ENCODE results near the gene MICAL2. TPM values are rescaled to one million over a fixed set of nuclear protein-coding genes. Genes with fewer than 3 reads are reported as not detected.
A peak's percentile ranks its signal among the peaks of the same experiment; 100 is the strongest.

The MICAL2 gene
- polyA plus RNA-seq, 4 donors: 15.9 to 41.1 (median 25.6) TPM

- DNase-seq (peak; percentile 49 to 76), FAIRE-seq (no peak)
- peaks cover 0 to 7% (median 0%) of the 10 kb centered on the region in 3 donors for H3K36me3 ChIP-seq (ENCODE audit: control insufficient read depth in 3 of 3, insufficient read depth in 2 of 3, low read depth in 1 of 3, low read length in 3 of 3)
- H3K27me3 ChIP-seq (ENCODE audit: control insufficient read depth in 3 of 3, insufficient read depth in 3 of 3, low read length in 3 of 3): no peaks in the 10 kb centered on the region
- 13 to 62% (median 37%) methylated on average over 5 of the region's 5 CpGs for WGBS, 3 donors
- H3K4me1 ChIP-seq (ENCODE audit: control insufficient read depth in 3 of 3, insufficient read depth in 2 of 3, low read depth in 1 of 3, low read length in 2 of 3): peaks cover 3 to 26% (median 5%) of the 10 kb centered on the region in 3 donors
- no peak overlapping the region for H3K4me3 ChIP-seq (ENCODE audit: low read depth in 1 of 3, low read length in 3 of 3)
- H3K27ac ChIP-seq (ENCODE audit: low read depth in 1 of 3, low read length in 2 of 3): peak overlapping the region; percentile 33 to 38 (median 34)
- H3K9me3 ChIP-seq (ENCODE audit: control insufficient read depth in 2 of 2, insufficient read depth in 1 of 2, low read depth in 1 of 2, low read length in 1 of 2): no peaks in the 10 kb centered on the region
These were observed 68.6 kb downstream of the MICAL2 start for GRCh38 chr11:12179019-12179418.

GRCh38 chr11:12179531-12179930 lies 69.1 kb downstream of the MICAL2 start:
- no peak for FAIRE-seq
- Histone ChIP-seq H3K4me3 (ENCODE audit: low read depth in 1 of 3, low read length in 3 of 3) (no peak overlapping the region), H3K9me3 (ENCODE audit: control insufficient read depth in 2 of 2, insufficient read depth in 1 of 2, low read depth in 1 of 2, low read length in 1 of 2) (no peaks in the 10 kb centered on the region), H3K4me1 (ENCODE audit: control insufficient read depth in 3 of 3, insufficient read depth in 2 of 3, low read depth in 1 of 3, low read length in 2 of 3) (peaks cover 3 to 26% (median 5%) of the 10 kb centered on the region in 3 donors), H3K36me3 (ENCODE audit: control insufficient read depth in 3 of 3, insufficient read depth in 2 of 3, low read depth in 1 of 3, low read length in 3 of 3) (peaks cover 0 to 10% (median 0%) of the 10 kb centered on the region in 3 donors), H3K27me3 (ENCODE audit: control insufficient read depth in 3 of 3, insufficient read depth in 3 of 3, low read length in 3 of 3) (no peaks in the 10 kb centered on the region), H3K27ac (ENCODE audit: low read depth in 1 of 3, low read length in 2 of 3) (peak overlapping the region; percentile 33 to 38 (median 34))
- no peak for DNase-seq
- whole genome bisulfite sequencing, 3 donors: 13 to 41% (median 32%) methylated on average over 4 of the region's 4 CpGs

GRCh38 chr11:12180257-12181205 lies 70.1 kb downstream of the MICAL2 start:
- no peaks in the 10 kb centered on the region for H3K27me3 ChIP-seq (ENCODE audit: control insufficient read depth in 3 of 3, insufficient read depth in 3 of 3, low read length in 3 of 3)
- H3K4me3 ChIP-seq (ENCODE audit: low read depth in 1 of 3, low read length in 3 of 3): no peak overlapping the region
- no peaks in the 10 kb centered on the region for H3K9me3 ChIP-seq (ENCODE audit: control insufficient read depth in 2 of 2, insufficient read depth in 1 of 2, low read depth in 1 of 2, low read length in 1 of 2)
- FAIRE-seq (no peak), DNase-seq (no peak)
- H3K36me3 ChIP-seq (ENCODE audit: control insufficient read depth in 3 of 3, insufficient read depth in 2 of 3, low read depth in 1 of 3, low read length in 3 of 3): peaks cover 0 to 13% (median 0%) of the 10 kb centered on the region in 3 donors
- H3K4me1 ChIP-seq (ENCODE audit: control insufficient read depth in 3 of 3, insufficient read depth in 2 of 3, low read depth in 1 of 3, low read length in 2 of 3): peaks cover 3 to 26% (median 5%) of the 10 kb centered on the region in 3 donors
- H3K27ac ChIP-seq (ENCODE audit: low read depth in 1 of 3, low read length in 2 of 3): no peak overlapping the region
- 79 to 80% (median 80%) methylated on average over 8 of the region's 8 CpGs for WGBS, 3 donors

GRCh38 chr11:12182302-12182675 lies 71.9 kb downstream of the MICAL2 start:
- 80 to 93% (median 85%) methylated on average over 8 of the region's 8 CpGs for whole genome bisulfite sequencing, 3 donors
- peaks cover 3 to 29% (median 5%) of the 10 kb centered on the region in 3 donors for H3K4me1 ChIP-seq (ENCODE audit: control insufficient read depth in 3 of 3, insufficient read depth in 2 of 3, low read depth in 1 of 3, low read length in 2 of 3)
- H3K9me3 ChIP-seq (ENCODE audit: control insufficient read depth in 2 of 2, insufficient read depth in 1 of 2, low read depth in 1 of 2, low read length in 1 of 2): no peaks in the 10 kb centered on the region
- FAIRE-seq (no peak), DNase-seq (no peak)
- H3K4me3 ChIP-seq (ENCODE audit: low read depth in 1 of 3, low read length in 3 of 3): no peak overlapping the region
- no peaks in the 10 kb centered on the region for H3K27me3 ChIP-seq (ENCODE audit: control insufficient read depth in 3 of 3, insufficient read depth in 3 of 3, low read length in 3 of 3)
- peaks cover 0 to 23% (median 0%) of the 10 kb centered on the region in 3 donors for H3K36me3 ChIP-seq (ENCODE audit: control insufficient read depth in 3 of 3, insufficient read depth in 2 of 3, low read depth in 1 of 3, low read length in 3 of 3)
- no peak overlapping the region for H3K27ac ChIP-seq (ENCODE audit: low read depth in 1 of 3, low read length in 2 of 3)

GRCh38 chr11:12182676-12183541 lies 72.5 kb downstream of the MICAL2 start:
- peaks cover 3 to 25% (median 5%) of the 10 kb centered on the region in 3 donors for H3K4me1 ChIP-seq (ENCODE audit: control insufficient read depth in 3 of 3, insufficient read depth in 2 of 3, low read depth in 1 of 3, low read length in 2 of 3)
- no peak for FAIRE-seq

GRCh38 chr11:12183827-12184620 lies 73.6 kb downstream of the MICAL2 start:
- Histone ChIP-seq H3K27ac (ENCODE audit: low read depth in 1 of 3, low read length in 2 of 3) (no peak overlapping the region), H3K36me3 (ENCODE audit: control insufficient read depth in 3 of 3, insufficient read depth in 2 of 3, low read depth in 1 of 3, low read length in 3 of 3) (peaks cover 0 to 26% (median 0%) of the 10 kb centered on the region in 3 donors), H3K4me1 (ENCODE audit: control insufficient read depth in 3 of 3, insufficient read depth in 2 of 3, low read depth in 1 of 3, low read length in 2 of 3) (peaks cover 0 to 18% (median 3%) of the 10 kb centered on the region in 3 donors), H3K4me3 (ENCODE audit: low read depth in 1 of 3, low read length in 3 of 3) (no peak overlapping the region), H3K9me3 (ENCODE audit: control insufficient read depth in 2 of 2, insufficient read depth in 1 of 2, low read depth in 1 of 2, low read length in 1 of 2) (no peaks in the 10 kb centered on the region), H3K27me3 (ENCODE audit: control insufficient read depth in 3 of 3, insufficient read depth in 3 of 3, low read length in 3 of 3) (no peaks in the 10 kb centered on the region)
- 95 to 96% (median 95%) methylated on average over 12 of the region's 12 CpGs for WGBS, 3 donors
- FAIRE-seq (no peak), DNase-seq (no peak)

More at GRCh38 chr11:12182676-12183541, 72.5 kb downstream of the MICAL2 start:
- Histone ChIP-seq H3K36me3 (ENCODE audit: control insufficient read depth in 3 of 3, insufficient read depth in 2 of 3, low read depth in 1 of 3, low read length in 3 of 3) (peaks cover 0 to 26% (median 0%) of the 10 kb centered on the region in 3 donors), H3K4me3 (ENCODE audit: low read depth in 1 of 3, low read length in 3 of 3) (no peak overlapping the region), H3K9me3 (ENCODE audit: control insufficient read depth in 2 of 2, insufficient read depth in 1 of 2, low read depth in 1 of 2, low read length in 1 of 2) (no peaks in the 10 kb centered on the region), H3K27ac (ENCODE audit: low read depth in 1 of 3, low read length in 2 of 3) (peak overlapping the region in 1 of 3 donors; percentile 38), H3K27me3 (ENCODE audit: control insufficient read depth in 3 of 3, insufficient read depth in 3 of 3, low read length in 3 of 3) (no peaks in the 10 kb centered on the region)
- peak in 1 of 2 donors; percentile 35 for DNase-seq
- 69 to 86% (median 81%) methylated on average over 12 of the region's 12 CpGs for WGBS, 3 donors

- Histone ChIP-seq H3K36me3 (ENCODE audit: control insufficient read depth in 3 of 3, insufficient read depth in 2 of 3, low read depth in 1 of 3, low read length in 3 of 3) (peaks cover 0 to 26% (median 2%) of the 10 kb centered on the region in 3 donors), H3K27me3 (ENCODE audit: control insufficient read depth in 3 of 3, insufficient read depth in 3 of 3, low read length in 3 of 3) (no peaks in the 10 kb centered on the region), H3K4me1 (ENCODE audit: control insufficient read depth in 3 of 3, insufficient read depth in 2 of 3, low read depth in 1 of 3, low read length in 2 of 3) (peaks cover 0 to 12% (median 0%) of the 10 kb centered on the region in 3 donors), H3K27ac (ENCODE audit: low read depth in 1 of 3, low read length in 2 of 3) (no peak overlapping the region), H3K4me3 (ENCODE audit: low read depth in 1 of 3, low read length in 3 of 3) (no peak overlapping the region), H3K9me3 (ENCODE audit: control insufficient read depth in 2 of 2, insufficient read depth in 1 of 2, low read depth in 1 of 2, low read length in 1 of 2) (no peaks in the 10 kb centered on the region)
- no peak for FAIRE-seq
- WGBS, 3 donors: 89 to 100% (median 93%) methylated on average over 1 of the region's 1 CpG
- no peak for DNase-seq
These were observed 74.3 kb downstream of the MICAL2 start for GRCh38 chr11:12184699-12185098.
